ENCODE measurements around the gene PHLDB2.

PHLDB2 gene

DNA sequence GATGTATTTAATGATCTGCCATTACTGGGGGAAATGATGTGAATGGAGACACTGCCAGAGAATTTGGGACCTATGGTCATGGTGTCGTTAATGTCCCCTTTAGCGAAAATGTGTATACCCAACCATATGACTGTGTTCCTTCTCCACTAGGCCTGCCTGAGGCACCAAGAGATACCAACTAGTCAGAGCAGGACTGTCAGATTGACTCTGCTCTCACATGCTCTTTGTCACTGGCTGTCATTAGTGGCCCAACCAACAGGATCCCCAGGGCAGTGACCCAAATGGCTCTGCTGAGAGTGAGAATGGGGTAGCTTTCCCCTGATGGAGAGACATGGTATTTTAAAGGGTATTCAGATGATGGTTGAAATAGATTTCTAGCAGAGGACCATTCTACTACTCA, 142.5 kb downstream of the PHLDB2 start:
- no peak for DNase-seq

DNA sequence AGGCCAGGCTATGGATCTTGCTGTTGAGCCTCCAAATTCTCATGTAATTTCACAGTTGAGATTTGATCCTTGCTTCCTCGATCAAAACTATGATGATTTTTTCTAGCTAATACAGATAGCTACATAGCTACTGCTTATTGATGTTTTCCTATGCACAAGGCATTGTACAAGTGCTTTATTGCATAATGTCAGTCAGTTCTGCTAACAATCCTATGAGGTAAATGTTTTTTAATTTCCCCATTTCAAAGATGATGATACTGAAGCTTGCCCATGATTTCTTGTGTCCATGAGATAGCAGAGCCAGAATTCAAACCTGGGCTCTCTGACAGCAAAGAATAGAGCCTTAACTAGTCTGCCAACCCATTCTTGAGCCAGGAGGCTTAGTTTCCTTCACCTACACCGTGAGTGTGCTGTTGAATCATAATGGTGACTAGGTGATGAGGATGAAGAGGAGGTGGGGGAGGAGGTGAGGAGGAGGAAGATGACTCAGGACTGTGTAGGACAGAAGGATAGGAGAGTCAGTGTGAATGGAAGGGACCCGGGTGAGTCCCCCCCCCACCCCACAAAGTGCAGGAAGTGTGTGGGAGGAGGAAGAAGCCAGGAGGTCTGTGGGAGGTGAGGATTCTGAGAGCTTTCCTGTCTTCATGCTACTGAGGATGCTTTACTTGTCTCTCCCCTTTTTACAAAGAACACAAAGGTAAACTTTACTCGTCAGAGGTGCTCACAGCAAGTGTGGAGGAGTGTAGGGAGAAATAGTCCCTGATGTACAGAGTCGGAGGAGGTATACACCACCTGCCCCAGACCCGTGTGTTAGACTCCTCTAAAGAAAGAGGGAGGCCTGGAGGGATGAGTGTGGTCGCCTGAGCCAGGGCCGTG, 143.3 kb downstream of the PHLDB2 start:
- no peak for DNase-seq

DNA sequence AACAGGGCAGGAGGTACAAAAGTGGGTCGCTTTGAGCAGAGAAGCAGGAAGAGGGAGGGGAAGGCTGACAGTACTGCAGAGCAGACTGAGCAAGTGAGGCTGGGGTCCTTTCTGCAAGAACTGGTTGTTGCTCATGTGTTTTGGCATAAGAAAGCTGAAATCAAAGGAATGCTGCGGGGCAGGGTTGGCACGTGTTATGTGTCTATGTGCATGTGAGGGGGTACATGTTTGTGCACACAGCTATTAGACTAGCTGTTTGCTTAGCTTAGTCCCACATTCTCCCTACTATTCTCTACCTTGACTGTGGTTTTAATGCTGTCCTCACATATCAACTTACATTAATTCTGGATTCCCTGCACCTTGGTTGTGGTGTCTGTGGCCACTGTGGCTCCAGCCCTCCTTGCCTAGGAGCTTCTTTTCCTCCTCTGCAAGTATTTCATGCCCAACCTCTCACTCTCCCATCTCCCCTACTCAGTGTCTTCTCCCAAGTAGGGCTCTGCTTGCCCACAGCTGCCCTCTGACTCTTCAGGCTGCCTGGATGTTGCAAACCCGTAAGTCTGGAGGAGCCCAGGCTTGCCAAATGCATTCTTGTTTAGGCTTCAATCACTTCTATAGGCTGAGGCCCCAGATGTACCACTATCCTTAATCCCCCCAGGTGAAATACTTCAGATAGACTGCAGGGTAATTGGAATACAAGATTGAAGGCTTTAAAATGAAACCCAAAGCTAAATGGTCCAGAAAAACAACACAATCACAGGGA, 144.4 kb downstream of the PHLDB2 start:
- DNase-seq: no peak

DNA sequence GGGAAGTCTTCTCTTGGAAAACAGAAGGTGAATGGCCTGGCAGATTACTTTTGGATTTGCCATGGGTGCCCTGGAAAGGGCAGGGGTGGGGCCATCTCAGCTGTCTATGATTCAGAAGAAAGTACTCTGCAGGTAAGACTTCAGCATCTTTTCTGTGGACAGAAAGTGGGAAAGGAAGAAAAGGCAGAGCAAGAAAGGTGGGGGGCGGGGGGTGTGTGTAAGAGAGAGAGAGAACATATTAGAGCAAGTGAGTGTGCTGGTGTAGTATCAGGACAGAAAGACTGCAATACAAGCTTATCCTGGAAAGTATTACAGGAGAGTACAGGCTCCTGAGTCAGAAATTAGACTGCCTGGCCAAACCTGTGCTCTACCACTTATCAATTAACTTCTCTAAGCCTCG, 145.1 kb downstream of the PHLDB2 start:
- no peak for DNase-seq

DNA sequence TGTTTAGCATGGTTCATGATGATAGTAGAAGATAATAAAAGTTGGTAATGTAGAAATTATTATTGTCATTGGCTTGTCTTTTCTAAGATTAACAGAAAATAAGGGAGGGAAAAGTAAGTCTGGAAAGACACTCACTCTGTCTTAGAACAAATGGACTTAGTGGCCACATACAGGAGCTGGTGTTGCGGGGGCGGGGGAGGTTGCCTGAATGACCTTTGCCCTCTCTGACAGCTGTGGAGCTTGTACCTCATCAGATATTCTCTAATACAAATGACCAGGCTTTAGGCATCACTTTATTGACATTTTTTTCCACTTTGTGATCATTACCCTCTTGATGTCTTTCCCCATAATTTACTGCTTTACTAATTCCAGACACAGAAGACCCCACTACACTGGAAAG, 145.6 kb downstream of the PHLDB2 start:
- no peak for DNase-seq

DNA sequence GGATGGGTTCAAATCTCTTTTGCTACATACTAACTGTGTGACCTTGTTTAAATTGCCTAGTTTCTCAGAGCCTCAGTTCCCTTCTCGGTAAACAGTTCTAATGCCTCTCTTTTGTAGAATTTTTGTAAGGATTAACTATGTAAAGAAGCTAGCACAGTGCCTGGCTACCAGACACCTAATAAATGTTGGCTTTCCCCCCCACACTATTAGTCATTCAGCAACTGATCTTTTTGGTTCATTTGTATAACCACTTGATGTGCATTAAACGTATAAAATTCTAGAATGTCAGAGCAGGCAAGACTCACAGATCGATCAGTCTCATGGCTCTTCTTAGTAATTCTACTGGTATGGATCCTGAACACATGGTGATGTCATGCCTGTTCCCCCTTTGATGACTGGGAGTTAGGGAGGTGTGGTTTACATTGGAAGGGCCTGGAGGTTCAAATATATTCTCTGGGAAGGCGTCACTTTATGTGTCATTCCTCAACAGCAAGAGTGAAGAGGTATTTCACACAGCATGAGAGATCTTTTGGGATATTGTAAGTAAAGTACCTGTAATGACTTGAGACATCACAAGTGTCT, 146.1 kb downstream of the PHLDB2 start:
- no peak for DNase-seq

DNA sequence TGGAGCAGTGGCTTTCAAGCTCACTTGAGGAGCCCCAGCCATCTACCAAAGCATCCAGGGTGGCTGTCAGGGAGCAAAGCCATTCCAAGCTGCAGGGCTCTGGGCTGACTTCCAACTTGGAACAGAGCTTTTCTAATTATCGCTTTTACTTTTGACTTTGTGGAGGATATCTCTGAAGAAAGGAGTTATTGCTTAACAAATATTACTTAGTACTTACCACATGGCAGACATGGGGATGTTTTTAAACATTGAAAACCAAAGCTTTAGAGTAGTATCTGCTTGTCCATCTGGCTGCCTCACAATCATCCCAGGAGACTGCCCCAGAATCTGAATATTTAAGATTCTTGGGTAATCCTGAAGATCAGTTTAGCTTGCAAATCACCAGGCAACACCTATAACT, 148.6 kb downstream of the PHLDB2 start:
- DNase-seq: no peak

DNA sequence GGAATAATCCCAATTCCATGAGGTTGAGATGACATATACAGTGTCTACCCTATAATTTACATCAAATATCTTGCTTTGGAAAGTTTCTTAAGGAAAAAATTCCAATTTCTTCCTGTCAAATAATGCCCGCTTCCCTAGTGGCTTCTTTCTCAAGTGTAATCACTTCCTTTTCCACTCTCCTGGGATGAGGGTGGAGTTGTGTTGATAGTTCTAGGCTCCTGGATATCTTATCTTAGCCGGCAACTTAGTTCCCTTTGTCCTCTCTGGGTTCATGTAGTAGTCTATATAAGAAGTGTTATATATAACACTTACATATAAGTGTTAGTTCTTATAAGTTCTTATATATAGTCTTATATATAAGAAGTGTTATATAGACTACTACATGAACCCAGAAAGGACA, 150.6 kb downstream of the PHLDB2 start:
- no peak for DNase-seq

DNA sequence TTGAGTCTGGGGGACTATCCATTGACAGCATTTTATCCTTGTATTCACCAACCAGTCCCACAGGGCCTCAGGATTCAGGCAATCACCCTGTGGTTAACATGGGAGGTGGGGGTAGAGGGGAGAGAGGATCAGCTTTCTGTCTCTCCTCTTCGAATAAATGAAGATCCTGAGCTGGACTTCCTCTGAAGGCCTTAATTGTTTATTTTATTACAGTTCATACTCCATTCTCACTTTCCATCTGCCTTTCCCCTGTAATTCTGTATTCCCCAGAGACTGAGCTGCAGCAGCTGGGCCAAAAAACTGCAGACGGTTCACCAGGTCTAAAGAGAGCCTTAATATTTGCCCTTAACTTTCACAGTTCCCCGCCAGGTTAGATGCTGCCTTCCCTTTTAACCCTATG, 151.6 kb downstream of the PHLDB2 start:
- DNase-seq: peak; percentile 28

DNA sequence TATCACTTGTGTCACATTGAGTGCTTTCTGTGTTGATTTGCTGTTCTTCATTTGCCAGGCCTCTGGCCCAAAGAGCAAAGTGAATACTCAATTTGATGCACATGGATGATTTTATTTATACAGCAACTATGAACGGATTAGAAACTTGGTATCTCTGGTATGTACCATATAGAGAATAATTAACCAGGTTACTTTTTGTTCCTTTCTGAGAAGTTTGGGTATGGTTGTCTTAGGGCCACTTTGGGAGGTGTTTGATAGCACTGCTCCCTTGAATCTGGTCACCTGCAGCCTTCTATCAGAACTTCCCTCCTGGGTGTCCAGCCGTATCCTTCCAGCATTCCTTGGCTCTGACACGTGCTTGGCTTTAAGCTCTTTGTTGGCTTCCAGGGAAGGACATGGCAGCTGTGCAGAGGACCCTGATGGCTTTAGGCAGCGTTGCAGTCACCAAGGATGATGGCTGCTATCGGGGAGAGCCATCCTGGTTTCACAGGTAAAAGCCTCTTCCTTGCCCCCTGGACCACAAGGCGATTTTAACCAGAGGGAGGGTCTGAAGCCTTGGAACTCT, 152.4 kb downstream of the PHLDB2 start:
- DNase-seq: no peak

DNA sequence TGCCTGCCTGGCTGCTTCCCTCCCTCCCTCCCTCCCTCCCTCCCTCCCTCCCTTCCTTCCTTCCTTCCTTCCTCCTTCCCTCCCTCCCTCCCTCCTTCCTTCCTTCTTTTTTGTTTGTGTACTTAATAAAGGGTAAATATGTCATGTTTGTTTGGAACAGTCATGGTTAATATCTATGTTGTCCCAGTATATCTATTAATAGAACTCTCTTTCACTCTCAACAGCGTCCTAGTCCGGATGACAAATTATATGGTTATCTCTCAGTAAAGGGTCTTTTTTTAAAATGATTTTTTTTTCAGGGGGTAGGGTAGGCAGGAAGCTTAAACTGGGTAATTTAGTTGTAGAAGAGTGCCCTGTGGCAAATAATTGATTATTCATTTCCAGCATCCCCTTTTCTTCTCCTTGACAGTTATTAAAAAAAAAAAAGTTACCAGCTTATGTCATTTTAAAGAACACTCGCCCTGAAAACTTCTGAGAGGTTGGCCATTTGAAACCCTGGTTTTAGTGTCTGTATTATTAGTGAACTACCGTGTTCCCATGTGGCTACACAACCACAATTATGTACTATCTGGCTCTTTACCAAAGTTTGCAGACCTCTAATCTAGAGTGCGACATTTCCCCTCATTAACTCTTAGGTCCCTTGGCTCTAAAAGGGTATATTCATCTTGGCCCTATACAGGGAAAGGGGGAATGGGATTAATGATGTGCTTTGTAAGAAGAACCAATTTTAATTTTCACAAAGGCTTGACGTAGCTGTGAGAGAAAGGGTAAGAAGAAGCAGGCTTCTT, 153.3 kb downstream of the PHLDB2 start:
- DNase-seq: no peak

DNA sequence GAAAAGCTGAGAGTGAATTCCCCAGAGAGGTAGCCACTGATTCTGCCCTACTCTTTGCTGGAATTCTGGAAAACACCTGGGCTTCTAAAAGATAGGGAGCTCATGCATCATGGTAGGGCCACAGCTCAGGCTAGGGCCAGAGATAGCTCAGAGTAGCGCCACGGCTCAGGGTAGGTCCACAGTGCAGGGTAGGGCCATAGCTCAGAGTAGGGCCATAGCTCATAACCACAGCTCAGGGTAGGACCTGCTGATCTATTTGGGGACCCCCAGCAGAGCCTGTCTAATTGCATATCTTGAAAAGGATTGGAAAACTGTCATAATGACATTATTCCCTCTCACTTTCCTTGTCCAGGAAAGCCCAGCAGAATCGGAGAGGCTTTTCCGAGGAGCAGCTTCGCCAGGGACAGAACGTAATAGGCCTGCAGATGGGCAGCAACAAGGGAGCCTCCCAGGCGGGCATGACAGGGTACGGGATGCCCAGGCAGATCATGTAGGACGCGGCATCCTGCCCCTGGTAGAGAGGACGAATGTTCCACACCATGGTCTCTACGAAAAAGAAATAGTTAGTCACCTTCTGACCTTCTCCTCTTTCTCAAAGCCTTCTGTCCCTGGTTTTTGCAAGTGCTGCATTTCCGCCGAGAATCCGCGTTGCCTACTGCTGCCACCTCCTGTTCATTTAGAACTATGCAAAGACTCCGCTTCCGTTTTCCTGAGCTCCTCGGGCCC, 154.2 kb downstream of the PHLDB2 start:
- DNase-seq: no peak

DNA sequence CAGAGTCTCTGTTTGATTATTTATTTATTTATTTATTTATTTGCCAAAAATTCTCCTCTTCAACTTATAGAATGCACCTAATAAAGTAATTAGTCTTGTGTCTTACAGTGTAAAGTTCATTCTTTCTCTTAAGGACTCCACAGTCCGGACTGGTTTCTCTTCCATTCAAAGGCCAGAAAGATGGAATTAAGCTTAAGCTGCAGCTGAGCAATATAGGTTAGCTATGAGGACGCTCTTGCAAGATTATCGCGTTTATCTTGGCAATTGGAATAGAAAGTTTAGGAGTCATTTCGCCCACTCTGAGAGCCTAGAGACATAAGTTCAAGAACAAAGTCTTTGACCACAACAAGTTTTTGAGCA, 154.7 kb downstream of the PHLDB2 start:
- DNase-seq: no peak

DNA sequence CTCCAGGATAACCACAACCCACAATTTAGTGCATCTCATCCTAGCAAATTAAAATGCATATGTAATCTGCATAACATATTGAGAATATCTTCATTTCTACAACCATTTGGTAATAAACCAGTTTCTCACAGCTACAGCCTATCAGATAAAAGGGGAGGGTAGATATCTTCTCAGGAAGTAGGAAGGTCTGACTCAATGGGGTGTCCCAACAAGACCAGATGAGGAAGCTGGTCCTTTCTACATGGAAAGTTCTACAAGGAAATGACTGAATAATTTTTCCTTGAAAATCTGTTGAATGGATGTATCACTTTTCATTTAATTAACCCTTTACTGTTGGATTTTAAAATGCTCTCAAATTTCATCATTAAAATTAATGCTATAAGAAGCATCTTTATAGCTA, 158.0 kb downstream of the PHLDB2 start:
- DNase-seq: no peak

DNA sequence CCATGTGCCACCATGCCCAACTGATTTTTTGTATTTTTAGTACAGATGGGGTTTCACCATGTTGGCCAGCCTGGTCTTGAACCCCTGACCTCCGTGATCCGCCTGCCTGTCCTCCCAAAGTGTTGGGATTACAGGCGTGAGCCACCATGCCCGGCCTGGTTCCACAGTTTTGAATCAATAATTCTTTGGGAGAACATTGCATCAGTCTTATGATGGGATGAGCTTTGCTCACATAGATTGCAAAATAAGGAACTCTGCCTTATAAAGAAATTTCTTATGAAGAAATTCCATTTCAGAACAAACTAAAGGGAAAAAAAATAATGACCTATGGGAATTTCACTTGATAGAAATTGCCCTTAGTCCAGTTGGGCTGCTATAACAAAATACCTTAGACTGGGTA, 159.6 kb downstream of the PHLDB2 start:
- DNase-seq: no peak

DNA sequence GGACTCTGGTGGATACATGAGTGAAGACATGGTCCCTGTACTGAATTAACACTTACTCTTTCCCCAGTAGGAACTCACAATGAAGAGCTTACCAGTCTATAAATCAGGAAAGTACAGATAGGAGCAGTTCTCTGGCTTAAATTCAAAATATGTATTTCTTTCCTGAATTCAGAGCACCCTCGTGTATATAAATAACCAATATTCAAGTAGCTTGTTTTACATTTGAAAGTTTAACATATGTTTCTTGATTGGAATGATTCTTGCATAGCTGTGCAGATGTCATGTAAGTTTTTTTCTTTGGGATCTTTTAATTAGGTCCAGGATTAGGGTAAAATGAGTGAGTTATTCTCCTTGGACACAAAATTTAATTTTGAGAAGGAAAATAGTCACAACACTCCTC, 160.7 kb downstream of the PHLDB2 start:
- no peak for DNase-seq

DNA sequence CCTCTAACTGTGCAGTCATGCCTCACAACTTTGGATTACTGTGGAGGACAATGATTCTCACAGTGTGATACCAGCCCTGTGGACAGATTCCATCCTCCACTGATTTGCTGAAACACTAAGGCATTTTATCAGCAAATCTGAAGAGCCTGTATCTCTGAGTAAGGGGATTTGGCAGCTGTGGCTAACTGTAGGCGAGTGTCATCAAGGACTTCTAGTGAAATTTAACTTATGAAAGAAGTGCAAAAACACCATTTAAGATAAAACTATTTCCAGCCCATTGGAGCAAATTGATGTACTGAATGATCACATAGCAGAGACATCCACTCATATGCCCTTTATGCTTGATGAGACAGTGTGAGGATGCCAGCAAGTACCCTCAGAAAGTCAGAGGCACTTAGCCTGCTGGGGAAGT, 161.6 kb downstream of the PHLDB2 start:
- DNase-seq: no peak
